ENCODE results near the gene SLC17A7.

SLC17A7 gene

DNA sequence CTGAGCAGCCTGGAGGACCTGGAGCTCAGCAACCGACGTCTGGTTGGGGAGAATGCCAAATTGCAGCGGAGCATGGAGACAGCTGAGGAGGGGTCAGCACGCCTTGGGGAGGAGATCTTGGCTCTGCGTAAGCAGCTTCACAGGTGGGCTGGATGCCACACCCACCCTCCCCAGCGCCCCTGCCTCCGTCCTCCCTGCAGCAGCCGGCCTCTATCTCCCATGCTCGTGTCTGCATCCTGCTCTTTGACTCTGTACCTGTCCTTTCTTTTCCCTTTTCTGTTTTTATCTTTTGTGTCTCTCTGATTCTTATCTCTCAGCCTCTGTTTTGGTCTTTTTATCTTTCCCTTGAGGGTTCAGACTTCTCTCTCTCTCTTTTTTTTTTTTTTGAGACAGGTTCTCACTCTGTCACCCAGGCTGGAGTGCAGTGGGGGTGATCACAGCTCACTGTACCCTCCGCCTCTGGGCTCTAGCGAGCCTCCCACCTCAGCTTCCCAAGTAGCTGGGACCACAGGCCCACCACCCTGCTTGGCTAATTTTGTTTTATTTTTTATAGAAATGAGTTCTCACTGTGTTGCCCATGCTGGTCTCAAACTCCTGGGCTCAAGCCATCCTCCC lies 43.2 kb downstream of the SLC17A7 start:
- ATAC-seq, result no peak
- TF ChIP-seq ZFP3 (CRISPR knock-in tag; IDR thresholded peaks at IDR 0.05), result no peak
- TF ChIP-seq ZFP30 (CRISPR knock-in tag; IDR thresholded peaks at IDR 0.05), result no peak
- TF ChIP-seq, protein P1, sequence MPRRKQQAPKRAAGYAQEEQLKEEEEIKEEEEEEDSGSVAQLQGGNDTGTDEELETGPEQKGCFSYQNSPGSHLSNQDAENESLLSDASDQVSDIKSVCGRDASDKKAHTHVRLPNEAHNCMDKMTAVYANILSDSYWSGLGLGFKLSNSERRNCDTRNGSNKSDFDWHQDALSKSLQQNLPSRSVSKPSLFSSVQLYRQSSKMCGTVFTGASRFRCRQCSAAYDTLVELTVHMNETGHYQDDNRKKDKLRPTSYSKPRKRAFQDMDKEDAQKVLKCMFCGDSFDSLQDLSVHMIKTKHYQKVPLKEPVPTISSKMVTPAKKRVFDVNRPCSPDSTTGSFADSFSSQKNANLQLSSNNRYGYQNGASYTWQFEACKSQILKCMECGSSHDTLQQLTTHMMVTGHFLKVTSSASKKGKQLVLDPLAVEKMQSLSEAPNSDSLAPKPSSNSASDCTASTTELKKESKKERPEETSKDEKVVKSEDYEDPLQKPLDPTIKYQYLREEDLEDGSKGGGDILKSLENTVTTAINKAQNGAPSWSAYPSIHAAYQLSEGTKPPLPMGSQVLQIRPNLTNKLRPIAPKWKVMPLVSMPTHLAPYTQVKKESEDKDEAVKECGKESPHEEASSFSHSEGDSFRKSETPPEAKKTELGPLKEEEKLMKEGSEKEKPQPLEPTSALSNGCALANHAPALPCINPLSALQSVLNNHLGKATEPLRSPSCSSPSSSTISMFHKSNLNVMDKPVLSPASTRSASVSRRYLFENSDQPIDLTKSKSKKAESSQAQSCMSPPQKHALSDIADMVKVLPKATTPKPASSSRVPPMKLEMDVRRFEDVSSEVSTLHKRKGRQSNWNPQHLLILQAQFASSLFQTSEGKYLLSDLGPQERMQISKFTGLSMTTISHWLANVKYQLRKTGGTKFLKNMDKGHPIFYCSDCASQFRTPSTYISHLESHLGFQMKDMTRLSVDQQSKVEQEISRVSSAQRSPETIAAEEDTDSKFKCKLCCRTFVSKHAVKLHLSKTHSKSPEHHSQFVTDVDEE (CRISPR knock-in tag; IDR thresholded peaks at IDR 0.05), result no peak
- TF ChIP-seq ISL1 (CRISPR knock-in tag; IDR thresholded peaks at IDR 0.05), result no peak
- TF ChIP-seq PPARA (CRISPR knock-in tag; IDR thresholded peaks at IDR 0.05; ENCODE audit: borderline replicate concordance), result no peak
- no peak for TF ChIP-seq OSR1 (CRISPR knock-in tag; IDR thresholded peaks at IDR 0.05)
- TF ChIP-seq ESRRG (CRISPR knock-in tag; IDR thresholded peaks at IDR 0.05), result no peak
- TF ChIP-seq SNAI2 (CRISPR knock-in tag; IDR thresholded peaks at IDR 0.05), result no peak
- TF ChIP-seq RARB (CRISPR knock-in tag; IDR thresholded peaks at IDR 0.05), result no peak
- TF ChIP-seq, protein P2, sequence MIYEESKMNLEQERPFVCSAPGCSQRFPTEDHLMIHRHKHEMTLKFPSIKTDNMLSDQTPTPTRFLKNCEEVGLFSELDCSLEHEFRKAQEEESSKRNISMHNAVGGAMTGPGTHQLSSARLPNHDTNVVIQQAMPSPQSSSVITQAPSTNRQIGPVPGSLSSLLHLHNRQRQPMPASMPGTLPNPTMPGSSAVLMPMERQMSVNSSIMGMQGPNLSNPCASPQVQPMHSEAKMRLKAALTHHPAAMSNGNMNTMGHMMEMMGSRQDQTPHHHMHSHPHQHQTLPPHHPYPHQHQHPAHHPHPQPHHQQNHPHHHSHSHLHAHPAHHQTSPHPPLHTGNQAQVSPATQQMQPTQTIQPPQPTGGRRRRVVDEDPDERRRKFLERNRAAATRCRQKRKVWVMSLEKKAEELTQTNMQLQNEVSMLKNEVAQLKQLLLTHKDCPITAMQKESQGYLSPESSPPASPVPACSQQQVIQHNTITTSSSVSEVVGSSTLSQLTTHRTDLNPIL (CRISPR knock-in tag; IDR thresholded peaks at IDR 0.05; ENCODE audit: low read depth), result no peak
- TF ChIP-seq ZNF70 (CRISPR knock-in tag; IDR thresholded peaks at IDR 0.05), result no peak
- no peak for TF ChIP-seq CSDC2 (CRISPR knock-in tag; IDR thresholded peaks at IDR 0.05)
- TF ChIP-seq GLIS3 (CRISPR knock-in tag; IDR thresholded peaks at IDR 0.05), result no peak
- TF ChIP-seq ZNF565 (CRISPR knock-in tag; conservative IDR thresholded peaks at IDR 0.05; ENCODE audit: low read depth), result no peak
- no peak for TF ChIP-seq ZC3H10 (CRISPR knock-in tag; IDR thresholded peaks at IDR 0.05)
- no peak for TF ChIP-seq ZNF8 (CRISPR knock-in tag; IDR thresholded peaks at IDR 0.05)

DNA sequence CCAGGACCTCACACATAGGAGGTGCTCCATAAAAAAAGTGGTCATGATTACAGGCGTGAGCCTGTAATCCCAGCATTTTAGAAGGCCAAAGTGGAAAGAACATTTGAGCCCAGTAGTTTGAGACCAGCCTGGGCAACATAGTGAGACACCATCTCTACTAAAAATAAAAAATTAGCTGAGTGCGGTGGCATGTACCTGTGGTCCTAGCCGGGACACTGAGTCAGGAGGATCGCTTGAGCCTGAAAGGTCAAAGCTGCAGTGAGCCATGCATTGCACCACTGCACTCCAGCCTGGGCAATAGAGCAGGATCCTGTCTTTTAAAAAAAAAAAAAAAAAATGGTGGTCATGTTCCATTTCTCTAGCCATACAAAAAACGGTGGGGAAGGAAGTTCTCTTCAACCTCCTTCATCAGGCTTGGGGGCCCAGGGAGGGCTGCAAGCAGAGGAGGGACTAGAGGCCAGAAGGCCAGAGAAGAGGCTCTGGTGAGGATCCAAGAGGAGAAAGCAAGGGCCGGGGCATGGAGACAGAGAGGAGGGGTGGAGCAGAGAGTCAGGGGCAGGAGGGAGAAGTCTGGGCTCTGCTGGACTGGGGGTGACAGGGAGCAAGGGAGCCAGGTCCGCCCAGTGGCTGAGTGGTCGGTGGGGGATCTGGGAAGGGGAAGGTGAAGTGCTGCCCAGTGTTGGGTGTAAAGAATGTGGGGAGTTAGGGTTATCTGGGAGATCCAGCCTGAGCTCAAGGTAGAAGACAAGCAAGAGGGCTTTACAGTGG lies 44.4 kb downstream of the SLC17A7 start:
- no peak for TF ChIP-seq ZNF8 (CRISPR knock-in tag; IDR thresholded peaks at IDR 0.05)
- TF ChIP-seq RARB (CRISPR knock-in tag; IDR thresholded peaks at IDR 0.05), result no peak
- no peak for TF ChIP-seq ESRRG (CRISPR knock-in tag; IDR thresholded peaks at IDR 0.05)
- TF ChIP-seq ZFP30 (CRISPR knock-in tag; IDR thresholded peaks at IDR 0.05), result no peak
- TF ChIP-seq GLIS3 (CRISPR knock-in tag; IDR thresholded peaks at IDR 0.05), result no peak
- no peak for TF ChIP-seq CSDC2 (CRISPR knock-in tag; IDR thresholded peaks at IDR 0.05)
- TF ChIP-seq, protein P1 (CRISPR knock-in tag; IDR thresholded peaks at IDR 0.05), result no peak
- no peak for TF ChIP-seq OSR1 (CRISPR knock-in tag; IDR thresholded peaks at IDR 0.05)
- no peak for TF ChIP-seq PPARA (CRISPR knock-in tag; IDR thresholded peaks at IDR 0.05; ENCODE audit: borderline replicate concordance)
- no peak for ATAC-seq

DNA sequence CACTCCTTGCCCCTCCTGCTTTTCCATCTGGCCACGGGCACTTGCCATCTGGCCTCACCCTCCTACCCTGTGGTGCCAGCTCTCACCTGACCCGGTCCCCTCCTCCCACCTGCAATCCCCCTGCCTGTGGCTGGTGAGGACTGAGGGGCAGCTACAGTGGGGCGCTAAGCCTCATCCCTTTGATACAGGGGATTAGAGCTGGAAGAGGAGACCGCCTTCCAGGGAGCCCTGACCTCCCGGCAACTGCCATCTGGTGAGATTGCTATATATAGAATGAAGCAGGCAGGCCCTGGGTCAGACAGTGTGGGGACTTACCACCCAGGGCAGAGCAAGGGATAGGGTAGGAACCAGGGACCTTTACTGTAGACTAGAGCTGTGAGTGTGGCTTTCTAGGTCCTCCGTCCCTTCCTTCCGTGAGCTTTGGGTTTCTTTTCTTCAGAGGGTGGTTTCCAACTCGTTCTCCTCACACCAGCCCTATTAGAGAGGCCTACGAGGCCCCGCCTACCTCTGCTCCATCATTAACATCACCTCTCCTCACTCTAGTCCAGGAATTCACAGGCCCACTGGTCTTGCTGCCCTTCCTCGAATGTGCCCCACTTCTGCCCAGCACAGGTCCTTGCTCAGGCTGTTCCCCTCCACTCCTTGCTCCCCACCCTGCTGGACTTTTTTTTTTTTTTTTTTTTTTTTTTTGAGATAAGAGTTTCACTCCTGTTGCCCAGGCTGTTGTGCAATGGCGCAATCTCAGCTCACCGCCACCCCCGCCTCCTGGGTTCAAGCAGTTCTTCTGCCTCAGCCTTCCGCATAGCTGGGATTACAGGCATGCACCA lies 45.5 kb downstream of the SLC17A7 start:
- ATAC-seq, result no peak
- no peak for TF ChIP-seq OSR1 (CRISPR knock-in tag; IDR thresholded peaks at IDR 0.05)
- TF ChIP-seq ISL1 (CRISPR knock-in tag; IDR thresholded peaks at IDR 0.05), result no peak
- TF ChIP-seq ZFP3 (CRISPR knock-in tag; IDR thresholded peaks at IDR 0.05), result no peak
- TF ChIP-seq TCF4 (CRISPR knock-in tag; IDR thresholded peaks at IDR 0.05; ENCODE audit: borderline replicate concordance), result no peak
- no peak for TF ChIP-seq ZFP30 (CRISPR knock-in tag; IDR thresholded peaks at IDR 0.05)
- no peak for TF ChIP-seq GLIS3 (CRISPR knock-in tag; IDR thresholded peaks at IDR 0.05)
- TF ChIP-seq TOX (CRISPR knock-in tag; IDR thresholded peaks at IDR 0.05; ENCODE audit: borderline replicate concordance), result no peak
- no peak for TF ChIP-seq ZNF565 (CRISPR knock-in tag; conservative IDR thresholded peaks at IDR 0.05; ENCODE audit: low read depth)
- TF ChIP-seq, protein P3, sequence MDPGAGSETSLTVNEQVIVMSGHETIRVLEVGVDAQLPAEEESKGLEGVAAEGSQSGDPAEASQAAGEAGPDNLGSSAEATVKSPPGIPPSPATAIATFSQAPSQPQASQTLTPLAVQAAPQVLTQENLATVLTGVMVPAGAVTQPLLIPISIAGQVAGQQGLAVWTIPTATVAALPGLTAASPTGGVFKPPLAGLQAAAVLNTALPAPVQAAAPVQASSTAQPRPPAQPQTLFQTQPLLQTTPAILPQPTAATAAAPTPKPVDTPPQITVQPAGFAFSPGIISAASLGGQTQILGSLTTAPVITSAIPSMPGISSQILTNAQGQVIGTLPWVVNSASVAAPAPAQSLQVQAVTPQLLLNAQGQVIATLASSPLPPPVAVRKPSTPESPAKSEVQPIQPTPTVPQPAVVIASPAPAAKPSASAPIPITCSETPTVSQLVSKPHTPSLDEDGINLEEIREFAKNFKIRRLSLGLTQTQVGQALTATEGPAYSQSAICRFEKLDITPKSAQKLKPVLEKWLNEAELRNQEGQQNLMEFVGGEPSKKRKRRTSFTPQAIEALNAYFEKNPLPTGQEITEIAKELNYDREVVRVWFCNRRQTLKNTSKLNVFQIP (CRISPR knock-in tag; IDR thresholded peaks at IDR 0.05; ENCODE audit: borderline replicate concordance, low read depth), result no peak
- TF ChIP-seq ZC3H10 (CRISPR knock-in tag; IDR thresholded peaks at IDR 0.05), result no peak
- TF ChIP-seq ZNF70 (CRISPR knock-in tag; IDR thresholded peaks at IDR 0.05), result no peak
- TF ChIP-seq, protein P4, sequence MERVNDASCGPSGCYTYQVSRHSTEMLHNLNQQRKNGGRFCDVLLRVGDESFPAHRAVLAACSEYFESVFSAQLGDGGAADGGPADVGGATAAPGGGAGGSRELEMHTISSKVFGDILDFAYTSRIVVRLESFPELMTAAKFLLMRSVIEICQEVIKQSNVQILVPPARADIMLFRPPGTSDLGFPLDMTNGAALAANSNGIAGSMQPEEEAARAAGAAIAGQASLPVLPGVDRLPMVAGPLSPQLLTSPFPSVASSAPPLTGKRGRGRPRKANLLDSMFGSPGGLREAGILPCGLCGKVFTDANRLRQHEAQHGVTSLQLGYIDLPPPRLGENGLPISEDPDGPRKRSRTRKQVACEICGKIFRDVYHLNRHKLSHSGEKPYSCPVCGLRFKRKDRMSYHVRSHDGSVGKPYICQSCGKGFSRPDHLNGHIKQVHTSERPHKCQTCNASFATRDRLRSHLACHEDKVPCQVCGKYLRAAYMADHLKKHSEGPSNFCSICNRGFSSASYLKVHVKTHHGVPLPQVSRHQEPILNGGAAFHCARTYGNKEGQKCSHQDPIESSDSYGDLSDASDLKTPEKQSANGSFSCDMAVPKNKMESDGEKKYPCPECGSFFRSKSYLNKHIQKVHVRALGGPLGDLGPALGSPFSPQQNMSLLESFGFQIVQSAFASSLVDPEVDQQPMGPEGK (CRISPR knock-in tag; IDR thresholded peaks at IDR 0.05; ENCODE audit: borderline replicate concordance), result no peak
- TF ChIP-seq PPARA (CRISPR knock-in tag; IDR thresholded peaks at IDR 0.05; ENCODE audit: borderline replicate concordance), result no peak
- no peak for TF ChIP-seq CSDC2 (CRISPR knock-in tag; IDR thresholded peaks at IDR 0.05)
- TF ChIP-seq BACH2 (CRISPR knock-in tag; IDR thresholded peaks at IDR 0.05; ENCODE audit: borderline replicate concordance), result no peak
- TF ChIP-seq, protein P5, sequence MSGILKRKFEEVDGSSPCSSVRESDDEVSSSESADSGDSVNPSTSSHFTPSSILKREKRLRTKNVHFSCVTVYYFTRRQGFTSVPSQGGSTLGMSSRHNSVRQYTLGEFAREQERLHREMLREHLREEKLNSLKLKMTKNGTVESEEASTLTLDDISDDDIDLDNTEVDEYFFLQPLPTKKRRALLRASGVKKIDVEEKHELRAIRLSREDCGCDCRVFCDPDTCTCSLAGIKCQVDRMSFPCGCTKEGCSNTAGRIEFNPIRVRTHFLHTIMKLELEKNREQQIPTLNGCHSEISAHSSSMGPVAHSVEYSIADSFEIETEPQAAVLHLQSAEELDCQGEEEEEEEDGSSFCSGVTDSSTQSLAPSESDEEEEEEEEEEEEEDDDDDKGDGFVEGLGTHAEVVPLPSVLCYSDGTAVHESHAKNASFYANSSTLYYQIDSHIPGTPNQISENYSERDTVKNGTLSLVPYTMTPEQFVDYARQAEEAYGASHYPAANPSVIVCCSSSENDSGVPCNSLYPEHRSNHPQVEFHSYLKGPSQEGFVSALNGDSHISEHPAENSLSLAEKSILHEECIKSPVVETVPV (CRISPR knock-in tag; IDR thresholded peaks at IDR 0.05), result no peak
